GM18511 (cell line): ENCODE measurements around the gene C1QTNF6.

Experiments used
- ATAC-seq: cut with Tn5 transposase; IDR thresholded peaks from one replicate; pipeline ENCODE4 v1.9.1; 2021; ENCODE audit warnings: mild to moderate bottlenecking, moderate library complexity; ENCODE audit not compliant: unreplicated experiment

C1QTNF6 gene

GRCh38 chr22:37164505-37164887, 23.6 kb downstream of the C1QTNF6 start:
- ATAC-seq: no peak

- peak; percentile 45 for ATAC-seq
Measured at GRCh38 chr22:37163575-37164504, 24.2 kb downstream of the C1QTNF6 start.

- ATAC-seq: no peak
Measured at GRCh38 chr22:37163096-37163489, 25.0 kb downstream of the C1QTNF6 start.

- ATAC-seq: peak; percentile 64
Measured at GRCh38 chr22:37162221-37163095, 25.6 kb downstream of the C1QTNF6 start.

- no peak for ATAC-seq
Measured at GRCh38 chr22:37161443-37161842, 26.6 kb downstream of the C1QTNF6 start.

- ATAC-seq: no peak
Measured at GRCh38 chr22:37160027-37160426, 28.0 kb downstream of the C1QTNF6 start.

- ATAC-seq: no peak
Measured at GRCh38 chr22:37158963-37159290, 29.1 kb downstream of the C1QTNF6 start.

- no peak for ATAC-seq
Measured at GRCh38 chr22:37157516-37158285, 30.3 kb downstream of the C1QTNF6 start.

GRCh38 chr22:37156686-37157435, 31.2 kb downstream of the C1QTNF6 start:
- ATAC-seq: no peak

- no peak for ATAC-seq
Measured at GRCh38 chr22:37155971-37156370, 32.1 kb downstream of the C1QTNF6 start.

- ATAC-seq: no peak
Measured at GRCh38 chr22:37154925-37155712, 32.9 kb downstream of the C1QTNF6 start.

GRCh38 chr22:37153901-37154300, 34.1 kb downstream of the C1QTNF6 start:
- ATAC-seq: no peak

GRCh38 chr22:37151401-37151800, 36.6 kb downstream of the C1QTNF6 start:
- ATAC-seq: no peak

GRCh38 chr22:37150701-37151100, 37.3 kb downstream of the C1QTNF6 start:
- no peak for ATAC-seq

- peak; percentile 19 for ATAC-seq
Measured at GRCh38 chr22:37148742-37149665, 39.0 kb downstream of the C1QTNF6 start.

GRCh38 chr22:37148031-37148651, 39.9 kb downstream of the C1QTNF6 start:
- ATAC-seq: no peak

- no peak for ATAC-seq
Measured at GRCh38 chr22:37147186-37147990, 40.7 kb downstream of the C1QTNF6 start.
